Measurements from ENCODE around the gene USP31.

The USP31 gene

DNA sequence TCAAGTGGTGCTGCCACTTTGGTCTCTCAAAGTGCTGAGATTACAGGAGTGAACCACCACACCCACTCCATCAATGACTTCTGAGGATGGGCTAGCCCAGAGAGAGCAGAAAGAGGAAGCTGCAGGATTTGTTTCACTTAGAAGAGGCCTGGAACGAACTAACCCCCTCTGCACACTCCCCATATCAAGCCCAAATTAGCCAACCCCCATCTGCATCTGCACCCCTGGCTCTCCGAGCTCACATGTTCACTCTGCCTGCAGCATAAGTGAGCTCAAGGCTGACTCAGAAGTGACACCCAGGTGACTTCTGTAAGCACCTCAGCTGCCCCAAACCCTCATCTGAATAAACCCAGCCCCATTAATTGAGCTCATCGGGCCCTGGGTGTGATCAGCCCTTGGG lies 38.1 kb upstream of the USP31 start:
- DNase-seq (ENCODE audit: low read depth): no peak
- H3K4me3 ChIP-seq (ENCODE audit: low read depth, low read length): no peak overlapping the region

DNA sequence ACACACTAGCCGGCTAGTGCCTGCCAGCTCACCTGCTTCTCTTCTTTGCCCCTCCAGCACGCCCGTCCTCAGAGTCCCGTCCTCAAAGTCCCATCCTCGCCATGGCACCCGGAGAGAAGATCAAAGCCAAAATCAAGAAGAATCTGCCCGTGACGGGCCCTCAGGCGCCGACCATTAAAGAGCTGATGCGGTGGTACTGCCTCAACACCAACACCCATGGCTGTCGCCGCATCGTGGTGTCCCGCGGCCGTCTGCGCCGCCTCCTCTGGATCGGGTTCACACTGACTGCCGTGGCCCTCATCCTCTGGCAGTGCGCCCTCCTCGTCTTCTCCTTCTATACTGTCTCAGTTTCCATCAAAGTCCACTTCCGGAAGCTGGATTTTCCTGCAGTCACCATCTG lies 36.9 kb upstream of the USP31 start:
- no peak overlapping the region for H3K4me3 ChIP-seq (ENCODE audit: low read depth, low read length)
- DNase-seq (ENCODE audit: low read depth): no peak
- TF ChIP-seq, protein P1, sequence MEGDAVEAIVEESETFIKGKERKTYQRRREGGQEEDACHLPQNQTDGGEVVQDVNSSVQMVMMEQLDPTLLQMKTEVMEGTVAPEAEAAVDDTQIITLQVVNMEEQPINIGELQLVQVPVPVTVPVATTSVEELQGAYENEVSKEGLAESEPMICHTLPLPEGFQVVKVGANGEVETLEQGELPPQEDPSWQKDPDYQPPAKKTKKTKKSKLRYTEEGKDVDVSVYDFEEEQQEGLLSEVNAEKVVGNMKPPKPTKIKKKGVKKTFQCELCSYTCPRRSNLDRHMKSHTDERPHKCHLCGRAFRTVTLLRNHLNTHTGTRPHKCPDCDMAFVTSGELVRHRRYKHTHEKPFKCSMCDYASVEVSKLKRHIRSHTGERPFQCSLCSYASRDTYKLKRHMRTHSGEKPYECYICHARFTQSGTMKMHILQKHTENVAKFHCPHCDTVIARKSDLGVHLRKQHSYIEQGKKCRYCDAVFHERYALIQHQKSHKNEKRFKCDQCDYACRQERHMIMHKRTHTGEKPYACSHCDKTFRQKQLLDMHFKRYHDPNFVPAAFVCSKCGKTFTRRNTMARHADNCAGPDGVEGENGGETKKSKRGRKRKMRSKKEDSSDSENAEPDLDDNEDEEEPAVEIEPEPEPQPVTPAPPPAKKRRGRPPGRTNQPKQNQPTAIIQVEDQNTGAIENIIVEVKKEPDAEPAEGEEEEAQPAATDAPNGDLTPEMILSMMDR (IDR thresholded peaks at IDR 0.05; ENCODE audit: low read depth, low read length, missing control alignments): no peak

More for the DNA sequence above, 38.1 kb upstream of the USP31 start:
- TF ChIP-seq, protein P1 (IDR thresholded peaks at IDR 0.05; ENCODE audit: low read depth, low read length, missing control alignments): no peak

DNA sequence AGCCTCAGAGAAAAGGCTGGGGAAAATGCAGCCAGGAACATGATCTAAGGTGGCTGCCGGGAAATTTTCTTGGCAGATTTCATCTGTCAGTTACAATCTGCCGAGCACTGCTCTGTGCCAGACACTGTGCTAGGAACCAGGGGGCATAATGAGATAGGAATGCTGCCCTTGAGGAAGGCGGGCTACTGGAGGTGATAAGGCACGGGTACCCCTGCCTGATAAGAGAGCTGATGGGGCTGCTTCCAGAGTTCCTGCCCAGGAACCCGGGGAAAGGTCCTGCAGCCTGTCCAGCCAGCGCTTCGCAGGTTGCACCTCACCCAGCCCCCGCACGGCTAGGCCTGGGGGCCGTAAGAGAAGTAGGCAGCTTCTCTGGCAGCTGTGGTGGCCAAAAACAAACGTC lies 36.4 kb upstream of the USP31 start:
- TF ChIP-seq, protein P1 (IDR thresholded peaks at IDR 0.05; ENCODE audit: low read depth, low read length, missing control alignments): no peak
- no peak overlapping the region for H3K4me3 ChIP-seq (ENCODE audit: low read depth, low read length)
- no peak for DNase-seq (ENCODE audit: low read depth)

DNA sequence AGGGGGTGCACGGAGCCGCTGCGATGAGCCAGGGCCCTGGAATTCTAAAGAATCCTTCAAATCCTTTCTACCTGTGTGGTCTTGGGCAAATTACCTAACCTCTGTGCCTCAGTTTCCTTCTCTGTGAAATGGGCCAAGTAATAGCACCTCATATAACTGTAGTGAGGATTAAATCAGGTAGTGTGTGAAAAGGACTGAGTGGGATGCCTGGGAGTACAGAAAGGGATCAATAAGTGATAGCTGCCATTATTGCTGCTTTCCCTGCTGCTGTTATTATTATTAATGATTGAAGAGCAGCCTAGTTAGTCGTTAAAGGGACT lies 34.3 kb upstream of the USP31 start:
- TF ChIP-seq, protein P1 (IDR thresholded peaks at IDR 0.05; ENCODE audit: low read depth, low read length, missing control alignments): no peak
- H3K4me3 ChIP-seq (ENCODE audit: low read depth, low read length): no peak overlapping the region
- DNase-seq (ENCODE audit: low read depth): no peak

DNA sequence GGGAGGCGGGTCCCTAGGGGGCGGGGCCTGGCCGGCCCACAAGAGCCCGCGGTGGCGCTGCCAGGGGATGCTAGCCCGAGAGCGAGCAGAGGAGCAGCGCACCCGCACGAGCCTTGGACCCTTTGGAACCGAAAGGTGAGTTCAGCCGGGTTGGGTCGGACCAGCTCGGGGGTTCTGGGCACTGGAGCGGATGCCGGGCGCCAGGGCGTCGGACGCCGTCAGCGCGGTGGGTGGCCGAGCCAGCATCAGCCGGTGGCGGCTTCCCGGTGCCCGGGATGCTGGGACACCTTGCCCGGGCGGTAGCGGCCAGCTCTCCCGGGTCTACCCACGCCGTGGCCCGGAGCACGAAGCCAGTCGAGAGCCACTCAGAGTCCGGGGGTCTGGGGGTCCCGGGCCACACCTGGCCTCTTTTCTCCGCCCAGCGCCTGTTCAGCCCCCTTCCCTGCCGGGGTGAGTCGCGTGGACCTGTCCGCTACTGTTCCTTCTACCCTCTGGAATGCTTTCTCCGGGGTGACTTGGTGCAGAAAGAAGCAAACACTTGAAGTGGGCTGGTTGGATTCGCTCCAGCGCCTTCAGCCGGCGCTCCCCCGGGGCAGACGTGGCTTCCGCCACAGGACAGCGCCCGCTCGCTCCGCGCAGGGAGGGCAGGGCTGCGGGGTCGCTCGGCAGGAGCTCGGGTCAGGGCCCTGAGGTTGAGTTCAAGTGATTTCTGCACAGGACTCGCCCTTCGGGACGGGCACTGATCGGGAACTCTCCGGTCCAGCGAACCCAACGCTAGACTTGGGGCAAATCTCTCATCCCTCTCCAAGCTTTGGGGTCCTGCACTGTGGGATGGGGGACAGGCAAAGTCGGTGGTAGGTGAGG lies 33.7 kb upstream of the USP31 start, which contains the start of gene SCNN1G:
TSS of gene SCNN1G (plus strand) at position 67 of the 864 bp plus-strand sequence. CDS start 3,527 bp downstream, outside the sequence.
- DNase-seq (ENCODE audit: low read depth): no peak
- TF ChIP-seq, protein P1 (IDR thresholded peaks at IDR 0.05; ENCODE audit: low read depth, low read length, missing control alignments): no peak
- H3K4me3 ChIP-seq (ENCODE audit: low read depth, low read length): peak within 1 kb of the TSS; percentile 32; the same call in 1 of the 2 replicates

DNA sequence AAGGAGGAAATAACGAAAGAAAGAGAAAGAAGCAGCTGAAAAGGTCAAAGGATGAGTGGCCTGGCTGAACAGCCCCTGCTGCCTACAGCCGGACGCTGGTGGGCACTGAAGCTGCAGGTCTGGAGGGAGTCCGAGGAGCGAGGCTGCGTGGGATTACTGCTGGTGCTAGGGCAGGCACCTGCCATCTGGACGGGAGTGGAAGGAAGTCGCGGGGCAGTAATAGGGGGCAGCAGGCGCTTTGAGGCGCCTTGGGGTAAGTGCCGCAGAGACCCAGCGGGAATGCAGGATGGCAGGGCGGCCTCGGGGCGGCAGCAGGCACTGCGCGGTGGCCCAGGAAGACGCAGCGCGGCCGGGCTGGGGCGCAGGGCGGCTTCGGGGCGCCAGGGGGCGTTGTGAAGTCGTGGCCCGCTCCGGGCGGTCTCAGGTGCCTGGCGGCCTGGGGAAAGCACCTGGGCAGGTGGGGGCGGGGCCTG lies 33.0 kb upstream of the USP31 start:
- peak; percentile 21 for DNase-seq (ENCODE audit: low read depth)
- H3K4me3 ChIP-seq (ENCODE audit: low read depth, low read length): no peak overlapping the region; the same call in 1 of the 2 replicates
- TF ChIP-seq, protein P1 (IDR thresholded peaks at IDR 0.05; ENCODE audit: low read depth, low read length, missing control alignments): peak; percentile 96

Data from GM12864 (cell line).